Measurements from ENCODE around the gene NFAM1. TPM values are rescaled to one million over a fixed set of nuclear protein-coding genes. Genes with fewer than 3 reads are reported as not detected.

The NFAM1 gene
- total RNA-seq, 1 donor from 2014 or later = 0.91 TPM

DNA sequence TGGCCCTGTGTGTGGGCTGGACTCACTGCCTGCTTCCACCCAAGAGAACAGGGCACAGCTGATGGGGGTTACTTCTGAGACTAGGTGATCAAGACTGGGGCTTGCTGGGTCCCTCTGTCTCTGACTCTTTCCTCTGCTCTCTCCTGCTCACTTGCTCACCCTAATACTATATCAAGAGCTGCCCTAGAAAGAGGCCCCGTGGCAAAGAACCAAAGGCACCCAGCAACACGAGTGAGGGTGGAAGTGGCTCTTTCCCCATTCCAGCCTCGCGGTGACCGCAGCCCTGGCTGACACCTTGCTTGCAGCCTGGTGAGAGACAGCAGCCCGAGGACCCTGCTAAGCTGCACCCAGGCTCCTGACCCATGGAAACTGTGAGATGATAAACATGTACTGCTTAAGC is 20.7 kb upstream of the NFAM1 start:
- no peak for DNase-seq
- peaks cover 2% of the 10 kb centered on the region for H3K9me3 Mint-ChIP-seq (ENCODE audit: unreplicated experiment)
- no peak for TF ChIP-seq CTCF (IDR thresholded peaks at IDR 0.05; ENCODE audit: partially characterized antibody, unreplicated experiment)
- H3K4me3 Mint-ChIP-seq (ENCODE audit: unreplicated experiment) = no peak overlapping the region
- H3K27me3 Mint-ChIP-seq (ENCODE audit: unreplicated experiment) = peaks cover 2% of the 10 kb centered on the region
- no peaks in the 10 kb centered on the region for H3K36me3 Mint-ChIP-seq (ENCODE audit: unreplicated experiment)
- H3K4me1 Mint-ChIP-seq (ENCODE audit: low read depth, unreplicated experiment) = no peaks in the 10 kb centered on the region
- no peak overlapping the region for H3K27ac Mint-ChIP-seq (ENCODE audit: unreplicated experiment)

DNA sequence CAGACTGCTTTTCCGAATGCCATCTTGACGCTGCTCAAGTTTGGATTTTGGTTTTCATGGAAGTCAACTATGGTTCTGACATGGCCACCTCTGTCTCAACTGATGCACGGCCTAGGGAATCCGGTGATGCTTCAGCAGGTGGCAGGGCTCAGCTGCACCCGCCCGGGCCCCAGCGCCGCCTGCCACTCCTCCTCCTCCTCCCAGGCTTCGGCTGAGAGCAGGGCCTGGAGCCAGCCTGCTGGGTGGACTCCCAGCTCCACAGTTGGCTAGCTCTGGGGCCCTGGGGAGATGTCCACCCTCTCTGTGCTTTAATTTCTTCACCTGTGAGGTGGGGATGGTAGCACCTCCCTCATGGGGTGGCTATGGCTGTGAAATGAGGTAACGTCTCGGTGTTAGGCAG is 20.3 kb upstream of the NFAM1 start:
- no peak for DNase-seq
- Mint-ChIP-seq H3K4me3 (ENCODE audit: unreplicated experiment) (no peak overlapping the region), H3K4me1 (ENCODE audit: low read depth, unreplicated experiment) (no peaks in the 10 kb centered on the region), H3K9me3 (ENCODE audit: unreplicated experiment) (peaks cover 2% of the 10 kb centered on the region), H3K36me3 (ENCODE audit: unreplicated experiment) (no peaks in the 10 kb centered on the region), H3K27ac (ENCODE audit: unreplicated experiment) (no peak overlapping the region), H3K27me3 (ENCODE audit: unreplicated experiment) (peaks cover 2% of the 10 kb centered on the region)
- TF ChIP-seq CTCF (IDR thresholded peaks at IDR 0.05; ENCODE audit: partially characterized antibody, unreplicated experiment) = no peak

DNA sequence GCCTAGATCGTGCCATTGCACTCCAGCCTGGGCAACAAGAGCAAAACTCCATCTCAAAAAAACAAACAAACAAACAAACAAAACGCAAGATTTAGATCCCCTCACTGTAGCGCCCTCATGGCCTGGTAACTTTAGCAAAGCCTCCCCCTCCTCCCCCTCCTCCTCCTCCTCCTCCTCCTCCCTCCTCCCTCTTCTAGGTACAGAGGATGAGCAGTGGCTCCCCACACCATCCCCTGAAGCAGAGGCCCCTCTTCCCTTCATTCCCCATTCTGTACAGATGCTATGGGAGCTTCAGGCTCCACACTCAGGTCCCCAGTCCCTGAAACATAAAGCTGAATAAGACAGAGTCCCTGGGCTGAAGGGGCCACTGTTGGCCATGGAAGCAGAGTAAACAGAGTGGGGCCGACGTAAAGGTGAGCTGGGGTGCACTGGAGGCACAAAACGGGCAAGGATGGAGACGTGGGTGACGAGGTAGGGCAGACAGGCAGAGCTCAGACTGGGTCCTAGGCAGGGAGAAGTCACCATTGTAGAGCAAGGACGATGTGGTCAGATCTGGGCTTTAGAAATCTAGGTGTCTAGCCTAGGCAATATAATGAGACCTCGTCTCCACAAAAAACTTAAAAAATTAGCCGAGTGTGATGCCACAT is 19.4 kb upstream of the NFAM1 start:
- H3K9me3 Mint-ChIP-seq (ENCODE audit: unreplicated experiment) = peaks cover 2% of the 10 kb centered on the region
- no peak for DNase-seq
- TF ChIP-seq CTCF (IDR thresholded peaks at IDR 0.05; ENCODE audit: partially characterized antibody, unreplicated experiment) = no peak
- H3K27me3 Mint-ChIP-seq (ENCODE audit: unreplicated experiment) = peaks cover 2% of the 10 kb centered on the region
- no peak overlapping the region for H3K27ac Mint-ChIP-seq (ENCODE audit: unreplicated experiment)
- no peaks in the 10 kb centered on the region for H3K4me1 Mint-ChIP-seq (ENCODE audit: low read depth, unreplicated experiment)
- H3K36me3 Mint-ChIP-seq (ENCODE audit: unreplicated experiment) = no peaks in the 10 kb centered on the region
- H3K4me3 Mint-ChIP-seq (ENCODE audit: unreplicated experiment) = no peak overlapping the region

- no peak overlapping the region for H3K27ac Mint-ChIP-seq (ENCODE audit: unreplicated experiment)
- H3K36me3 Mint-ChIP-seq (ENCODE audit: unreplicated experiment) = no peaks in the 10 kb centered on the region
- H3K9me3 Mint-ChIP-seq (ENCODE audit: unreplicated experiment) = peaks cover 2% of the 10 kb centered on the region
- no peak overlapping the region for H3K4me3 Mint-ChIP-seq (ENCODE audit: unreplicated experiment)
- TF ChIP-seq CTCF (IDR thresholded peaks at IDR 0.05; ENCODE audit: partially characterized antibody, unreplicated experiment) = no peak
- H3K27me3 Mint-ChIP-seq (ENCODE audit: unreplicated experiment) = peaks cover 2% of the 10 kb centered on the region
- H3K4me1 Mint-ChIP-seq (ENCODE audit: low read depth, unreplicated experiment) = no peaks in the 10 kb centered on the region
- no peak for DNase-seq
Observed at GRCh38 chr22:42450862-42451261, 18.7 kb upstream of the NFAM1 start.

DNA sequence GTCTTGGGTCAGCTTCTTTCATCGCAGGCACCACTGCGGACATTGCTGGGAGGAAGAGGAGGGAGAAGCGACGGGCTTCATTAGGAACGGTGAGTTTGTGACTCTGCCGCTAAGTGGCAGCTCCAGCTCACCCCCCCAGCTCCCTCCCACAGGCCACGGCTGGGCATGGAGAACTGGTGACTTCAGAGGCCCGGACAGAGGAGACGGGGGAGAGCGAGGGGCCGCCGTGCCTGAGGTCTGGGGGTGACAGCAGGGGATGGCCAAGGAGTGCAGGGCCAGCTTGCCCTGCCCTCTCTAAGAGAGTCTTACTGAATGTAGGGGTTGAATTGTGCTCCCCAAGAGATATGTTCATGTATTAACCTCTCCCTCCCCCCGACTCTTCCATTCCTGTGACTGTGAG is 13.9 kb upstream of the NFAM1 start:
- no peak for DNase-seq
- no peak overlapping the region for H3K27ac Mint-ChIP-seq (ENCODE audit: unreplicated experiment)
- H3K9me3 Mint-ChIP-seq (ENCODE audit: unreplicated experiment) = peaks cover 2% of the 10 kb centered on the region
- peaks cover 4% of the 10 kb centered on the region for H3K27me3 Mint-ChIP-seq (ENCODE audit: unreplicated experiment)
- H3K36me3 Mint-ChIP-seq (ENCODE audit: unreplicated experiment) = no peaks in the 10 kb centered on the region
- no peak overlapping the region for H3K4me3 Mint-ChIP-seq (ENCODE audit: unreplicated experiment)
- H3K4me1 Mint-ChIP-seq (ENCODE audit: low read depth, unreplicated experiment) = peaks cover 8% of the 10 kb centered on the region
- TF ChIP-seq CTCF (IDR thresholded peaks at IDR 0.05; ENCODE audit: partially characterized antibody, unreplicated experiment) = no peak
